Measurements from ENCODE around the gene FBXO28. TPM values are rescaled to one million over a fixed set of nuclear protein-coding genes. Genes with fewer than 3 reads are reported as not detected.

The FBXO28 gene
- total RNA-seq, 1 experiment from 2014 or later, result 45.8 TPM

GRCh38 chr1:224193319-224193966 is 79.5 kb downstream of the FBXO28 start:
- no peak for DNase-seq (ENCODE audit: low spot score)
- intact Hi-C loops (cut with micrococcal nuclease; ENCODE audit: unreplicated experiment), result no loop called here
- ChIA-PET CTCF (no interaction called here), POLR2A (ENCODE audit: low non-redundant PET) (interaction anchor here (0.9 kb wide), 1 partner anchor 11 kb away, joined by 7 read pairs; no protein-coding TSS in a partner anchor)
- no peak overlapping the region for H3K27ac ChIP-seq (ENCODE audit: low read depth, low read length, poor library complexity, severe bottlenecking)
- peaks cover 30% of the 10 kb centered on the region for H3K36me3 ChIP-seq (ENCODE audit: insufficient read depth, low read length, poor library complexity, severe bottlenecking)
- H3K4me3 ChIP-seq (ENCODE audit: low read depth, low read length, poor library complexity, severe bottlenecking), result no peak overlapping the region
- H3K9me3 ChIP-seq (ENCODE audit: low read depth, low read length, poor library complexity, severe bottlenecking), result no peaks in the 10 kb centered on the region
- no peak for TF ChIP-seq CTCF (conservative IDR thresholded peaks at IDR 0.05; ENCODE audit: low read depth, low read length)
- TF ChIP-seq EZH2 (IDR thresholded peaks at IDR 0.05; ENCODE audit: borderline replicate concordance, low read depth, low read length, poor library complexity, severe bottlenecking), result no peak
- no peaks in the 10 kb centered on the region for H3K27me3 ChIP-seq (replicated peaks; ENCODE audit: insufficient read depth, low read depth, low read length, poor library complexity)
- no TSS peak for BruUV-seq (replicated peaks)
- H3K4me1 ChIP-seq (ENCODE audit: insufficient read depth, low read length, poor library complexity, severe bottlenecking), result peaks cover 16% of the 10 kb centered on the region

- TF ChIP-seq EZH2 (IDR thresholded peaks at IDR 0.05; ENCODE audit: borderline replicate concordance, low read depth, low read length, poor library complexity, severe bottlenecking), result no peak
- TF ChIP-seq CTCF (conservative IDR thresholded peaks at IDR 0.05; ENCODE audit: low read depth, low read length), result no peak
- POLR2A ChIA-PET (ENCODE audit: low non-redundant PET), result no interaction called here
Observed at GRCh38 chr1:224196813-224197600, 83.1 kb downstream of the FBXO28 start.

GRCh38 chr1:224198572-224198971 is 84.7 kb downstream of the FBXO28 start:
- BruUV-seq (replicated peaks), result no TSS peak
- TF ChIP-seq EZH2 (IDR thresholded peaks at IDR 0.05; ENCODE audit: borderline replicate concordance, low read depth, low read length, poor library complexity, severe bottlenecking) (no peak), CTCF (conservative IDR thresholded peaks at IDR 0.05; ENCODE audit: low read depth, low read length) (no peak)
- ChIA-PET POLR2A (ENCODE audit: low non-redundant PET) (no interaction called here), CTCF (no interaction called here)
- peaks cover 3% of the 10 kb centered on the region for H3K36me3 ChIP-seq (ENCODE audit: insufficient read depth, low read length, poor library complexity, severe bottlenecking)
- H3K27me3 ChIP-seq (replicated peaks; ENCODE audit: insufficient read depth, low read depth, low read length, poor library complexity), result no peaks in the 10 kb centered on the region
- intact Hi-C loops (cut with micrococcal nuclease; ENCODE audit: unreplicated experiment), result no loop called here
- no peaks in the 10 kb centered on the region for H3K9me3 ChIP-seq (ENCODE audit: low read depth, low read length, poor library complexity, severe bottlenecking)
- no peak overlapping the region for H3K4me3 ChIP-seq (ENCODE audit: low read depth, low read length, poor library complexity, severe bottlenecking)
- no peak overlapping the region for H3K27ac ChIP-seq (ENCODE audit: low read depth, low read length, poor library complexity, severe bottlenecking)
- DNase-seq (ENCODE audit: low spot score), result no peak
- peaks cover 12% of the 10 kb centered on the region for H3K4me1 ChIP-seq (ENCODE audit: insufficient read depth, low read length, poor library complexity, severe bottlenecking)

More at GRCh38 chr1:224196813-224197600, 83.1 kb downstream of the FBXO28 start:
- H3K4me3 ChIP-seq (ENCODE audit: low read depth, low read length, poor library complexity, severe bottlenecking), result no peak overlapping the region
- intact Hi-C loops (cut with micrococcal nuclease; ENCODE audit: unreplicated experiment), result no loop called here
- DNase-seq (ENCODE audit: low spot score), result peak; percentile 29
- H3K27ac ChIP-seq (ENCODE audit: low read depth, low read length, poor library complexity, severe bottlenecking), result peak overlapping the region; percentile 0
- no peaks in the 10 kb centered on the region for H3K9me3 ChIP-seq (ENCODE audit: low read depth, low read length, poor library complexity, severe bottlenecking)
- peaks cover 12% of the 10 kb centered on the region for H3K4me1 ChIP-seq (ENCODE audit: insufficient read depth, low read length, poor library complexity, severe bottlenecking)
- CTCF ChIA-PET, result interaction anchor here (0.5 to 0.6 kb wide), 2 partner anchors 32 to 104 kb away, joined by 8 to 10 read pairs; no protein-coding TSS in a partner anchor
- peaks cover 16% of the 10 kb centered on the region for H3K36me3 ChIP-seq (ENCODE audit: insufficient read depth, low read length, poor library complexity, severe bottlenecking)
- no TSS peak for BruUV-seq (replicated peaks)
- no peaks in the 10 kb centered on the region for H3K27me3 ChIP-seq (replicated peaks; ENCODE audit: insufficient read depth, low read depth, low read length, poor library complexity)
